Right lung (tissue), 5 donors: Measurements from ENCODE around the gene NXN. TPM values are rescaled to one million over a fixed set of nuclear protein-coding genes. Genes with fewer than 3 reads are reported as not detected.
"Not testable (repeated sequence)": the region's sequence is repeated elsewhere in the genome, so short reads cannot be mapped to it uniquely, and the experiment has no call there.

Experiments
- DNase-seq, 2 donors: peaks; one replicate each; pipeline ENCODE4 v3.0.0-alpha.2; 2013
- polyA plus RNA-seq, 5 donors: library from polyadenylated mRNA; unstranded; fragments of 120-200 nt; gene quantifications; one replicate each; pipeline versions ENCODE4 v1.2.1 to v1.2.3, GENCODE V29; 2013; ENCODE audit warnings: inconsistent platforms in 1 of 5, low replicate concordance in 1 of 5; ENCODE audit not compliant: insufficient read length in 5 of 5, insufficient read depth in 1 of 5

The NXN gene
- polyA plus RNA-seq, 5 donors, result 42.3 to 63.5 (median 59.9) TPM

DNA sequence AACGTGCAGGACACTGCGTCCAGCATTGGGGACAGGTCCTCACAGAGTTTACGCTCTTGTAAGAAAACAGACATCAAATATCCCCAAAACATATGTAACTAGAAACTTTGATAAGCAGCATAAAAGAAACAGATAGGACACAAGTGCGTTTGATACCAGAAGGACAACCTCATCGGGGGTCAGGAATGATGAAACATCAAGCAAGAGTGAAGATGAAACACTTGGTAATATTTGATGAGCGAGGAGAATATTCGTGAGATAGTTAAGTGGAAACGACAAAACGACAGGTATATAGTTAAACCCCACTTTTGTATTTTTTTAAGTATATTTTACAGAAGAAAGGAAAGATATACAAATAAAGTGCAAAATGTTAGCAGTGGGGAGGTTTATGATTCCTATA lies 55.9 kb downstream of the NXN start:
- DNase-seq, result no peak

DNA sequence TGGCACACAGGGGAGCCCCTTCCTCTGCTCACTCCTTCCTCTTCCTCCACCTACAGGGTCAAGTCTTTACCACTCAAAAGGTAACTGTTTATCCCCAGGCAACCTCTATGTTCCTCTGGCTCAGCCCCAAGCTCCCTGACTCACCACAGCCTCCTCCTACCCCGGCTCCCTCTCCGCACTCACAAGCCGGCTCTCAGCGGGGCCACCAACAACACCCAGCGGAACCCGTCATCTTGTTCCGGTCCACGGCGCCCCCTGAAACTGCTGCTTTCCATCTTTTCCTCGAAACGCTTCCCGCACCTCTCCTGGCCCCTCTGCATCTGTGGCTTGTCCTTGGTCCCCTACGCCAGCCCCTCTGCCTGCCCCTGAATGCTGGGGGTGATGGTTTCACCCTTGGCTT lies 58.4 kb downstream of the NXN start:
- no peak for DNase-seq

DNA sequence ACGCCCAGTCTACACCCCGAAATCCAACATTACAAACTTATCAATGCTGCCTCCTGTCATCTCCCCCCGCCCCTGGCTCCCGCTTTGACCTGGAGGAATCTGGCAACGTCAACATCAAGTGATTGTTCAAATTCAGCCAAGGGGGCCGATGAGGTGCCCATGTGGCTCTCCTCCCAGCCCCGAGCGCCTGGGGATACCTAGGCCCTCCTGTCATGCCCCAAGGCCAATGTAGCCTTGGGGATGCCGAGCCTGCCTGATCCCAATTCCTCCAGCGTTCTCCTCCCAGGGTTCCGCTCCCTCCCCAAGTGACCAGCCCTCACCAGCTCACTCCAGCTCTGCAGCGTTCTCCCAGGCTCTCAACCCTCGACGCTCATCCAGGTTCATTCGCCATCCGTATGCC lies 59.4 kb downstream of the NXN start:
- DNase-seq, result no peak

DNA sequence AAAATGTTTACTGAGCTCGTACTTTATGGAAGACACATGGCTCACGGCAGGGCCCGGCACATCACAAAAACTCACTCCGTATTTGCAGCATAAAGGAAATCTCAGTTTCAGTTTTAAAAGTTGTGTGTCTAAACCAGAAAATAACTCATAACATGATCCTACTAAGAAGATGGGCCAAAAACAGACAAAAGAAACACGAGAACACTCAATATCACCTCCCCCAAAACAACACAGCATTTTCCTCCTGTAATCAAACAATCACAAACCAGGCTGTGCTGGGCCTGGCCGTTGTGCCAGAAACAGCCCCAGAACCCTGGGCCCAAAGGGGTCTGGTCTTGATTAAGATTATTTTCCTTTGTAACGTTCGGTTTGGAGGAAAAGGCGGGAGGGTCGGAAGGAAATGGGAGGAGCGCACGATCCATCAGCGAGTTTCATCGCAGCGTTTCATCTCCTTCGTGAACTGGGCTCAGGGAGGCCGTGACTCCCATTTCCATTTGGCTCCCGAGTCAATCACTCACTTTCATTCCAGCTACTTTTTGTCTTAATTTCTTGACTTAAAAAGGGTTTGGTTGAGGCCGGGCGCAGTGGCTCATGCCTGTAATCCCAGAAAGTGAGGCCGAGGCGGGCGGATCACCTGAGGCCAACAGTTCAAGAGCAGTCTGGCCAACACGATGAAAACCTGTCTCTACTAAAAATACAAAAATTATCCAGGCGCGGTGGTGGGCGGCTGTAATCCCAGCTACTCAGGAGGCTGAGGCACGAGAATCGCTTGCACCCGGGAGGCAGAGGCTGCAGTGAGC lies 61.4 kb downstream of the NXN start:
- DNase-seq, result no peak

DNA sequence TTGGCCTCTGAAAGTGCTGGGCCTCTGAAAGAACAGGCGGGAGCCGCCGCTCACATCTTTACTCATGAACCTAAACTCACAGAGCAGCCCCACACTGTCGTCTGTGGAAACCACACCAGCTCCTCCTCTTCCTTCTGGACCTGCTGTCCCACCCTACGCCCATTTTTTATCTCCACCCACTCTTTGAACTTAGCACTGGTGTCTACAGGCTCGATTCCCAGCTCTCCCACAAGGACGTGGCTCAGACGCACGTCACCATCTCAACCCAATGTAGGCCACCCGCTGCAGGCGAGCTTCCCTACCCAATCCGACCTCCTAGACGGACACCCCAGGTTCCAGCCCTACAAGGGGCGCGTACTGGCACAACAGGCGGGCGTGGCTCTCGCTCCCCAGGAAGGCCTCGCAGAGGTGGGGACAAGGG lies 62.2 kb downstream of the NXN start:
- no peak for DNase-seq

DNA sequence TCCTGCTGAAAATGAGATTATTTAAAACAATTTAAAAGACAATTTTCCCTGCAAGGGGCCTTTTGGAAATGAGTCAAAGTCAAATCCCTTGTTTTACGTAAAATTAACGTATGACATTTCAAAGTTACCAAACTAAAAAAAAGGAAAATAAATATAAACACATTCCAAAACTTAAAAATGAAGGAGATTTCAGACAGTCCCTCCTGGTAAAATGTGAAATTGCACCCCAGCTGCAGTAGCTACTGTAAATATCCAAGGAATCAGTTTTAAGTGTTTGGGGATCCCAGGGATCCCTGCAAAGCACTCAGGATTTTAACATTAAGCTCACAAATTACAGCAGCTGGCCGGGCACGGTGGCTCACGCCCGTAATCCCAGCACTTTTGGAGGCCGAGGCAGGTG lies 63.3 kb downstream of the NXN start:
- DNase-seq, result no peak

DNA sequence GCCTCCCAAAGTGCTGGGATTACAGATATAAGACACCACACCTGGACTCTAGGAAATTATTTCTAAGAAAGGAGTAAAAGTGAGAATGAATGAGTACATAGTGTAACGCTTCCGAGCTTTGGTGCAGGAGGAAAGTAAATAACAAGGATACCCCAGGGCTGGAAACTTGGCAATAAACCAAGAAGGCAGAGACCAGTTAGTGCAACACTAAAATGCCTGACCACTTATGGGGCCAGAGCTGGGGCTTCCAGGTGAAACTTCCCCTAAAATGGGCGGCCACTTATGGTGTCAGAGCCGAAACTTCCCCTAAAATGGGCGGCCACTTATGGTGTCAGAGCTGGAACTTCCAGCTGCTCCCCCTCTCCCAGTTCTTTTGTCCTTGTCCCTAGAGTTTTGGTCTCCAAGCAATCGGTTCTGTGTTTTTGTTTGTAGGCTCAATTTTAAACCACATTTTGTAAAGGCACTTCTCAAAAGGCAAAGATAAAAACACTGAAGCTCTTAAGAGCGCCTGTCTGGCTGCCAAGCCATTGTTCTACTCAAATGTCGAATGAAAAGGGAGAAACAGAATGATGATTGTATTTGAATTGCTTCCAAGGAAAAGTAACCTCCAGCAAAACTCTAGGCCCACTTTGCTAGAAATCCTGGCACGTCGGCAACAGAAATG lies 63.9 kb downstream of the NXN start:
- peak; percentile 65 to 68 for DNase-seq

DNA sequence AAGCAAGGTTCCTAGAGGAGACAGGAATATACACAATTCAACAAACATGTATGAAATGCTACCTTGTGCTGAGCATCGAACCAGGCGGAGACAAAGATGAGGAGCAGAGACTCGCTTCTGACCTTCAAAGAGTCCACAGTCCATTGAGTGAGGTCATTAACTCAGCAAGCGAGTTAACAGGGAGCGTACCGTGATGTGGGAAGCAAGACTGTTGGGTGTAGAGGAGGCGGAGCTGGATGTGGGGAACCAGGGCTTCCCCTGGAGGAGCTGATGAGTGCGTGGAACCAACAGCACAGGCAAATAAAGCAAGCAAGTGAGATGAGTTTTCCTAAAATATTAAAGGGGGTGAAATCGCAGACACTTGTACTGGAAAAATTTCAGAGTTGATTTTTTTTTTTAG lies 65.0 kb downstream of the NXN start:
- no peak for DNase-seq

DNA sequence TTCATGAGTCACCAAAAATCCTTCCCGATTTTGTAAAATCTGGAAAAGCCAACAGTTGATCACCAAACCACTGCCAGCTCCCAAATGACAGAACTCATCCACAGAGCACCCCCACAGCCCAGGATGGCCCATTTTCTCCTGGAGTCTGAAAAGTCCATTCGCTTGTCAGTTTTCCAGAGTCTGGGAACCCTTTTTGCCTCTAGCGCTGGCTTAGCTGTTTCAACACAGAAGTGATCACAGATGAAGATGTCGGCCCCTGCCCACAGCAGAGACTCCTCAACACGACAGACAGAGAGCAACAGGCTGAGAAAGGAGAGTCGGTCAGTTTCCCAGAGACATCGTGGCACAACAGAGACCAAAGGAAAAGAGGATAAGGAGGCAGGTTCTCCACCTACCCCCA lies 66.4 kb downstream of the NXN start:
- DNase-seq, result no peak

DNA sequence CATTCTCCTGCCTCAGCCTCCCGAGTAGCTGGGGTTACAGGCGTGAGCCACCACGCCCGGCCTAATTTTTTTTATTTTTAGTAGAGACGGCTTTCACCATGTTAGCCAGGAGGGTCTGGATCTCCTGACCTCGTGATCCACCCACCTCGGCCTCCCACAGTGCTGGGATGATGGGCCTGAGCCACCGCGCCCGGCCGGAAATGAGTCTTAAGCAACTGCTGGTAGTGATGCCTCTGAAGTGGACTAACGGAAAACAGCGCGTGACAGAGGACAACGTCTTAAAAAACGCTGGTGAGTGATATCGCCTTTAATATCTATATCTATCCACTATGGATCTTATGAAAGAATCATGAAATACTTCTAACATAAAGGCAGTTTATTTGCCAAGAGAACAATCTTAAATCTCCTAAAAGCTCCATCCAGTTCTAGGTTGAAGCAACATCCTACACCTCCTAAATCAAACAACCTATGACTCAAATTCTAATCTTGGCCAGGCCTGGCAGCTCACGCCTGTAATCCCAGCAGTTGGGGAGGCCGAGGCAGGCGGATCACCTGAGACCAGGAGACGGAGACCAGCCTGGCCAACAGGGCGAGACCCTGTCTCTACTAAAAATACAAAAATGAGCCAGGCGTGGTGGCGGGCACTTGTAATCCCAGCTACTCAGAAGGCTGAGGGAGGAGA lies 69.8 kb downstream of the NXN start:
- no peak for DNase-seq

DNA sequence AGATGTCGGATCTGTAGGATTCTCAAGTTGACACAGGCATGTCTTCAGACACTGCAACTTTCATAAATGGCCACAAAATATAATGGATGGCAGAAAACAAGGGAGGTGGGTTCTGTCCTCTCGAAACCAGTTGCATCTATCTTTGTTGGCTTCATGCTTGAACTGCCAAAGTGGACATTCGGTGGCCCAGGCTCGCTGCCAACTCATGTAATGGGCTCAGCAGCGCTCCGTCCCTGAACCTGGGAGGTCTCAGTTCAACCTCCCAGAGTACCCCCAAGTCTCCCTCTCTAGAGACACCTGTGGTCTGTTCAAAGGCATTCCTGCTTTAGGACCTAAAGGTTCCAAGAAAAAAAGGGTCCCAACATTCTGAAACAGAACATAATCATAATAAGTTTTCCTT lies 71.9 kb downstream of the NXN start:
- DNase-seq, result no peak

DNA sequence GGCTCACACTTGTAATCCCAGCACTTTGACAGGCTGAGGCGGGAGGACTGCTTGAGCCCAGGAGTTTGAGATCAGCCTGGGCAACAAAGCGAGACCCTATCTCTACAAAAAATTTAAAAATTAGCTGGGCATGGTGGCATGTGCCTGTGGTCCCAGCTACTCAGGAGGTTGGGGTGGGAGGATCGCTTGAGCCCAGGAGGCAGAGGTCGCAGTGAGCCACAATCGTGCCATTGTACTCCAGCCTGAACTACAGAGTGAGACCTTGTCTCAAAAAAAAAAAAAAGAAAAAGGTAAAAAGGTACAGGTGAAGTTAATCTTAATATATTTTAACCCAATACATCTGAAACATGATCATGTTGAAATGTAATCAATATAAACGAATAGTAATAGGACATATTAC lies 73.9 kb downstream of the NXN start:
- not testable (repeated sequence) for DNase-seq

DNA sequence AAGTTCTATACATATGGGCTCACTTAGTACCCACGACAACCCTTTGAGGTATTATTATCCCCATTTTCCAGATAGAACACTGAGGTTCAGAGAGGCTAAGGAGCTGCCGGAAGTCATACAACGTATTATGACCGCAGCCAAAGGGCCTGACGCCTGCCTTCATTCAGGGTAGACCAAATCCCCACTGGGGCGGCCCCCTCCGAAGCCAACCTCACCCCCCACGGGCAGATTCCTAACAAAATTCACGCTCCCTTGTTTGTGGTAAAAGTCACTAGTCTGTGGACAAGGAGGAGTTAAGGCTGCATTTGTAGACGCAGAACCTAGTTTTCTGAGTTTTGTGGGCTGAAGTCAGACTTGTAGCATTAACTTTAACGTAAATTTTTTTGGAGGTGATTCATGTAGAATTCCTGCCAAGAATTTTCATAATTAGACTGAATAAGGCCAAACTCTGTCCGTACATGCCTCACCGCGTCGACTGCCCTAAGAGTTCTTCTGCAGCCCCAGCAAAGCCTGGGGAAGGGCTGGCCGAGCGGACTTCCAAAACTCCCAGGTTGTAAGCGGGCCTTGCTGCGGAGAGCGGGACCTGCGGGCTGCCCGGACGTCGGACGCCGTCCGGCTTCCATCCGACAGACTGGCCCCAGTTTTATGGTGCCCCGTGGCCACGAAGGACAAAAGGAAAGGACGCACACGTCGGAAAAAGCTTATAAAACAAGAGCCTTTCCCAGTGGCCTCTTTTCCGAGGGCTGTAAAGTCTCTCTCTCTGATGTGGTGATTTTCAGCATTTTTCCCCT lies 75.7 kb downstream of the NXN start:
- DNase-seq, result no peak

DNA sequence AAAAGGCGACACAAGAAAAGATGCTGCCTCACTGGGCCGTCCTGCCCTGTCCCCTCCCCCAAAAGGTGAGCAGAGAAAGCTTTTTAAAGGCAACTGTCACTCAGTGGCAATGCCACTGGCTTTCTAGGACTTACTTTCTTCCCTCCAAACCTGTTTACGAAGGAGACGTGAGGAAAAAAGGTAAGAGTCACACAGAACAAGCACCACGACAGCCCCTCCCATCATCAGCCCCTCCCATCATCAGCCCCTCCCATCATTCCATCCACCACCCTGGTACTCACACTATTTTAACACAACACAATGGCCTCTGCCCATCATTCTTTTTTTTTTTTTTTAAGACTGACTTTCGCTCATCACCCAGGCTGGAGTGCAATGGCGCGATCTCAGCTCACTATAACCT lies 77.1 kb downstream of the NXN start:
- DNase-seq, result no peak

DNA sequence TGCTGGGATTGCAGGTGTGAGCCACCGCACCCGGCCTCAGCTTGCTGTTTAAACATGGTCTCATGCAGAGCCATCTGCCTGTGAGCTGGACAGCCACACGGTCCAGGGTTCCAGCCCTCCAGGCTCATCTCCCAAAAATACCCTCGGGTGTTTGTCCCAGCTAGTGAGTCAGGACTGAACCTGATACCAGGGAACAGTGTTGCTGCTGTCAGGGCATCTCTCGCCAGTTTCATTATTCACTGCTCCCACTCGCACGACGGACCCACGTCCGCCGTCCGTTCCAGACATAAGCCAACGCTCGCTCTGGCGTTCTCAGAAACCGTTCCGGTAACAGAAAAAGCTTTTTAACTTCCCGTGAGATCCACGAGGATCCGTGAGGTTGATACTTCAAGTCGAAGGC lies 77.6 kb downstream of the NXN start:
- no peak for DNase-seq

DNA sequence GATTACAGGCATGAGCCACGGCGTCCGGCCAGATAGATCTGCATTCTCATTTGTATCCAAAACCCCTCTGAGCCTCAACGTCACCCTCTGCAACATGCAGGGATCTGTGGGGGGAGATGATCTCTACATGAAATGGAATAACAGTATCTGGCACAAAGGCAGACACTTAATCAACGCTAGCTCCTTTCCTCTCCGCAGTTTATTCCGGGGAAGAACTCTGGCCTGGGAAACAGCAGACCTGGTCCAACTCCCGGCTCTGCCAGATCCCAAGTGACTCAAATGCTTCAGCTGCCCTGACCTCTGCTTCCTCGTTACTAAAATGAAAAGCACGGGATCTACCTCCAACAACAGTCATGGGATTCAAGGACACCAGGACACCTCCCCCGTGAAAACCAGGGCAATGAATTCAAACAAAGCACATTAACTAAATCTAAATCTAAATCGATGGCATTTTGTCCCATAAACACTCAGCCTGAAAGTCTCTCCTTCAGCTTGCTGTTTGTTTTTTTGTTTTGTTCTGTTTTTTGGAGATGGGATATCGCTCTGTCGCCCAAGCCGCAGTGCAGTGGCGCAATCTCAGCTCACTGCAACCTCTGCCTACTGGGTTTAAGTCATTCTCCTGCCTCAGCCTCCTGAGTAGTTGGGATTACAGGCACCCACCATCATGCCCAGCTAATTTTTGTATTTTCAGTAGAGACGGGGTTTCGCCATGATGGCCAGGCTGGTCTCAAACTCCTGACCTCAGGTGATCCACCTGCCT lies 78.2 kb downstream of the NXN start:
- peak in 1 of 2 donors; percentile 69 for DNase-seq

DNA sequence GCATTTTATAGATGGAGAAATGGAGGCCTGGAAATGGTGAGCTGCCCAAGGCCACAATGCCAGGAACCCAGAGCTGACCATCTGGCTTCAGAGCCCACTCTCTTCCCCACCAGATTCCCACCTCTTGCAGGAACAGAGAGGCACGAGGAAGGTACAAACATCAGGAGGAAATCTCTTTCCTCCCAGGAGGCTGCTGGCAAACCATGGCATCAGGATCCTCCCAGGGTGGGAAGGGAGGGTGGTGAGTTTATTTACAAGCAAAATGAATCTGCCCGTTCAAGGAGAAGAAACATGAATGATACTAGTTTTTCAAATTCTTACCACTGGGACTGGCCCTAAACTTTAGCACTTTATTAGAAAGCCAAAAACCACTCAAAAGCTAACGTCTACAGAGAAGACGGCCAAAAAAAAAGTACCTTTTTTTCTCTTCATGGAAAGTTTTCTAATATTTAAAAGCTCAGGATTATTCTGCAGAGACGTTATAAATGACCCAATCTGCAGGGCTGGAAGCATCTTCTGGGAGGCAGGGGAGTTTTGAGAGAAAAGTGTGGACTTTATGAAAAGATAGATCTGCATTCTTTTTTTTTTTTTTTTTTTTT lies 79.1 kb downstream of the NXN start:
- DNase-seq, result no peak

DNA sequence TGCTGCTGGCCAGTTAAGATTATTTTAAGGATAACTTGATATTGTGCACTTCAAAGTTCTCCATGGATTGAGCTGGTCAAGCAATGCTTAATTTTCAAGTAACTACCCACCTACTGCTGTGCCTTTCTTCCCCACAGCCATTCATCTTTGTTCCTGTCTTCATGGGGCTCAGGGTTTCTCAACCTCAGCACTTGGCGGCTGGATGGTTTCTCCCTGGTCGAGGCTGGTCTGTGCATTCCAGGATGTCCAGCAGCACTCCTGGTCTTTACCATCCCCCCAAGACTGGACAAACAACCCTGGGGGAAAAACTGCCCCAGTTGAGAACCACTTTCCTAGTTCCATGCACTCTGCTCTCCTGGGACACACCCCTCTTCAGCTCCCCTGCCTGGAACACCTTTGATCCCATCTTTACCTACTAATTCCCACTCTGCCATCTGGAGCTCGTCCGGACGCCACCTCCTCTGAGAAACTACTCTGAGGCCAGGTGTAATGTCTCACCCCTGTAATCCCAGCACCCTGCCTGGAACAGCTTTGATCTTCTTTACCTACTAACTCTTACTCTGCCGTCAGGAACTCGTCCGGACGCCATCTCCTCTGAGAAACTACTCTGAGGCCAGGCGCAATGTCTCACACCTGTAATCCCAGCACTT lies 81.5 kb downstream of the NXN start:
- DNase-seq, result no peak

DNA sequence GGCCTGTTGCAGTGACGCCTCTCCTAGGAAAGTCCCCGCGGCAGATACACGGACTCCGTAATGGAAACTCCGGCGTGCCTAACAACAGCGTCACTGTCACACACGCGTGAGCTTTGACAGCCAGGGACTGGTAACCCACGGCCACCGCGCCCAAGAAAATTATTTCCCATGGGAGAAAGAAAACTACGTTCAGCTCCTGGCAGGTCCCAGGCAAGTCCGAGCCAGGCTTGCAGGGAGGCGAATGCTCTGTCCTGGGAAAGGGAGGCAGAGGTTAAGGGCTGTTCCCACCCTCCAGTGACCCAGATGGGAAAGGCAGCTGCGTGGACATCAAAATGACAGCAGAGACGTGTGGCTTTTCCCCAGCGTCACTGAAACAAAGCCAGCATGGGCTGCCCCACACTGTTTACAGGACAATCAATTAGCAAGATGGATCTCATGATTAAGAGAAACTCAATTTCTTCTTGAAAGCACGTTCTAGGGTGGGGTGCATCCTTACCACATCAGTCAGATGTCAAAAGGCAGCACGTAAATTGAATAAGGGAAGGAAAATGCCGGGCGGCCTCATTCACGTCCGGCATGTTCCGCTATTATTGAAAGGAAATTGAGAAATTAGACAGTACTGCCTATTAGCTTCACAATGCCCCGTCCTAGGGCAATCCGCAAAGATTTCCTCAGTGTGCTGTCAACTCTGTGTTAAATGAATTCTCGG lies 82.5 kb downstream of the NXN start:
- peak in 1 of 2 donors; percentile 47 for DNase-seq

DNA sequence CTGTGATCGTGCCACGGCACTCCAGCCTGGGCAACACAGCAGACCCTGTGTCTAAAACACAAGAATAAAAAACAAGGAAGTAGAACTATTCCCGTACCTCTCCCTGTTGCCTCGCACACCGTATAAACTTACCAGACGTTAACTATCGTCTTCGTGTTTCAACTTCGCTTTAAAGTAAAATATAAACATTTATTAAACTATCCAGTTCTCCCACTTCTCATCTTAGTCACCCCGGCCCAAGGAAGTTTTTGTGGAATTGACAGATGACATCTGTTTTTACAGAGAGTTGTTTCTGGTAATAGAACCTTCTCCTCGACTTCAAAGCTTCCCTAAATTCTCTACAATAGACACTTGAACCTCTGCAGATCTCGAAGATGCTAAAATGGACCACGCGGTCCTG lies 83.1 kb downstream of the NXN start:
- no peak for DNase-seq
